A204.1 (cell line): ENCODE measurements around the gene PMVK.
"Not testable (repeated sequence)": the region's sequence is repeated elsewhere in the genome, so short reads cannot be mapped to it uniquely, and the experiment has no call there.

Experiments used
- FAIRE-seq: peaks from 2 replicates; lab custom pipeline; 2012; peaks lifted over from hg19 to GRCh38; lab: Jason Lieb, UNC

PMVK gene

GRCh38 chr1:154912755-154913154 lies 23.8 kb downstream of the PMVK start:
- FAIRE-seq = no peak

- no peak for FAIRE-seq
Observed at GRCh38 chr1:154911691-154912550, 24.6 kb downstream of the PMVK start.

- no peak for FAIRE-seq
Observed at GRCh38 chr1:154910851-154911250, 25.7 kb downstream of the PMVK start.

GRCh38 chr1:154908937-154909336 lies 27.6 kb downstream of the PMVK start:
- FAIRE-seq = no peak

DNA sequence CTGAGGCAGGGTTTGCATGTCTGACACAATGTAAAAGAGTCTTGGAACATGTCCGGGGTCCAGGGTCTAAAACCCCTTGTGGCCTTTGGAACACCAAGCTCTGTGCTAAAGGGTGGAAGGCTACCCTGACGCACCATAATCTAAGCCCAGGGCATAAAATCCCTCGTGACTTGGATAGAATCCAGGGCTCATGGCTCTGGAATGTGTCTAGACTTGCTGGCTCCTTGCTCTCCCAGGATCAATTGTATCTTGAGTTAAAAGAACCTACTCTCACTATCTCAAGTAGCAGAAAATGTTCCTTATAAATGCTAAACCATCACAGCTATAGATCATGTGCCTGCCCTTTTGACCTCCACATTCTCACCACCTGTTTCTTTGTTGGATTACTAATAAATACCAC lies 28.4 kb downstream of the PMVK start:
- FAIRE-seq = not testable (repeated sequence)

DNA sequence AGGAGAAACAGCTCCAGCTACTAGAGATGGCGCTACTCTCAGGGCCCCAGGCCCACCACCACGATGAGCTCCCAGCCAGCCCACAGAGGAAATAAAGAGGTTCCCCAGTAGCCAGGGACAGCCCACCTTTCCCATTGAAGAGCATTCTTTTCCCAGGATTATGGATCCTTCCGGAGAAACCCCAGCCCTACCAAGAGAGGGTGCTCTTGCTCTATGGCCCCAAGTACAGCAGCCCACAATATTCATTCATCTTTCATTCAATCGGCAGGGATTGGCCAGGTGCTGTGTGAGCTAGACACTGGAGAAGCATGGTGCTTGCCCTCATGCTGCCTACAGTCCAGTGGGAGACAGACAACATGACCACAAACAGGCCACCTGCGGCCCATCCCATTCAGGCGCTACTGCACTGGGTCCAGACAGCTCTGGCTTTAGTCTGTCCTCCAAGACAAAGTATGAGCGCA lies 29.9 kb downstream of the PMVK start:
- no peak for FAIRE-seq

DNA sequence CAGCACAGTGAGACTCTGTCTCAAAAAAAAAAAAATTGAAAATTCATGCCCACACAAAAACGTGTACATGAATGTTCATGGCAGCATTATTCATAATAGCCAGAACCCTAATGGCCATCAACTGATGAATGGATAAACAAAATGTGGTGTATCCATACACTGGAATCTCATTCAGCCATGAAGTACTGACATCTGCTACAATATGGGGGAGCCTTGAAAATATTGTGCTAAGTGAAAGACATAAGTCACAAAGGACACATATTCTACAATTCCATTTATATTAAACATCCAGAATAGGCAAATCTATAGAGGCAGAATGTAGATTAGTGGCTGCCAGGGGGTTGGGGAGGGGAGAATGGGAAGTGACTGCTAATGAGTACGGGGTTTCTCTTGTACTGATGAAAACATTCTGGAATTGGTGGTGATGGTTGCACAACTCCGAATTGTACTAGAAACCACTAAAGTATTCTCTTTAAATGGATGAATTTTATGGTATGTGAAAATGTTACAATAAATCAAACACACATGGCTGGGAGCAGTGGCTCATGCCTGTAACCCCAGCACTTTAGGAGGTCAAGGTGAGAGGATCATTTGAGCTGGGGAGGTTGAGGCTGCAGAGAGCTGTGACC lies 33.5 kb downstream of the PMVK start:
- FAIRE-seq = no peak

- no peak for FAIRE-seq
Observed at GRCh38 chr1:154901591-154901990, 34.9 kb downstream of the PMVK start.

DNA sequence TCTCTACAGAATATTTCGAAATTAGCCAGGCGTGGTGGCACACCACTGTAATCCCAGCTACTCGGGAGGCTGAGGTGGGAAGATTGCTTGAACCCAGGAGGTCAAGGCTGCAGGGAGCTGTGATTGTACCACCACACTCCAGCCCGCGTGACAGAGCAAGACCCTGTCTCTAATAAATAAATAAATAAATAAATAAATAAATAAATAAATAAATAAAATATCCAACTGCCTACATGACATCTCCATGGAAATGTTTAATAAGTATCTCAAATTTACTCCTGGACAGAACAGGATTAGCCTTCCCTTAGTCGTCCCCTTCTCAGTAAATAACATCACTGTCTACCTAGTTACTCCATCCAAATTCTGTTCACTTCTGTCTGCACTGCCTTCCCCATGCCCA lies 37.5 kb downstream of the PMVK start:
- no peak for FAIRE-seq

DNA sequence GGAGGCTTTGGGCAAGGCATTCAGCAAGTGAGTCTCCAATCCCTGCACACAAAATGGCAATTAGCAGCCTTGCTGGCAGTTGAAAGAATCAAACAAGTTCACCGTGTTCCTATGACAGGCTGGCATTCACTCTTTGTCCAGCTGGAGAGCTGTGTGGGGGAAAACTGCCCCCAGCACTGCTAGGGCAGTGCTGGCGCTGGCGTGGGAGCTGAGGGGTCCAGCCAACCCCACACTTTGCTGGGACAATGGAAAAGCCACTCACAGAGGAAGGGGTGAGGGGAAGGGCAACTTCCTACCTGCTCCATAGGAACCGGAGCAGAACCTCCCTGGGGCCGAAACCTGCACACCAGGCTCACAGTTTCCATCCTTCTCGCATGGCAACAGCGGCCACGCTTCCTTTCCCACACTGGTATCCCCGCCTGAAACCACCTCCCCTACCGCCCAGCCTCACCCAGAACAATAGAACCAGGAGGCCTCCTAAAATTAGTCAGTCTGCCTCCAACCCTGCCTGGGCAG lies 39.7 kb downstream of the PMVK start:
- no peak for FAIRE-seq

- no peak for FAIRE-seq
Observed at GRCh38 chr1:154895798-154896197, 40.7 kb downstream of the PMVK start.

DNA sequence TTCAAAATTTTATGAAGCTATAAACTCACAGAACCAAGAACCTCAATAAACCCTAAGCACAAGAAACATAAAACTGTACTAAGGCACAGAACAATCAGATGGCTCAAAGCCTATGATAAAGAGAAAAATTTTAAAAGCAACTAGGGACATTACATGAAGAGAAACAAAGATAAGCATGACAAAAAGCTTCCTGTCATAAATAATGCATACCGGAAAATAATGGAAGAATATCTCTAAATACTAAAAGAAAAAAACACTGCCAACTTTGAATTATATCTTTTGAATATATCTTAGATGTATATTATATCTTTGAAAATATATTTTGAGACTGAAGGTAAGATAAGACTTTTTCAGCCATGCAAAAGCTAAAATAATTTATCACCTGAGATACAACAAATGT lies 45.1 kb downstream of the PMVK start:
- FAIRE-seq = no peak

- FAIRE-seq = no peak
Observed at GRCh38 chr1:154888757-154889156, 47.8 kb downstream of the PMVK start.

DNA sequence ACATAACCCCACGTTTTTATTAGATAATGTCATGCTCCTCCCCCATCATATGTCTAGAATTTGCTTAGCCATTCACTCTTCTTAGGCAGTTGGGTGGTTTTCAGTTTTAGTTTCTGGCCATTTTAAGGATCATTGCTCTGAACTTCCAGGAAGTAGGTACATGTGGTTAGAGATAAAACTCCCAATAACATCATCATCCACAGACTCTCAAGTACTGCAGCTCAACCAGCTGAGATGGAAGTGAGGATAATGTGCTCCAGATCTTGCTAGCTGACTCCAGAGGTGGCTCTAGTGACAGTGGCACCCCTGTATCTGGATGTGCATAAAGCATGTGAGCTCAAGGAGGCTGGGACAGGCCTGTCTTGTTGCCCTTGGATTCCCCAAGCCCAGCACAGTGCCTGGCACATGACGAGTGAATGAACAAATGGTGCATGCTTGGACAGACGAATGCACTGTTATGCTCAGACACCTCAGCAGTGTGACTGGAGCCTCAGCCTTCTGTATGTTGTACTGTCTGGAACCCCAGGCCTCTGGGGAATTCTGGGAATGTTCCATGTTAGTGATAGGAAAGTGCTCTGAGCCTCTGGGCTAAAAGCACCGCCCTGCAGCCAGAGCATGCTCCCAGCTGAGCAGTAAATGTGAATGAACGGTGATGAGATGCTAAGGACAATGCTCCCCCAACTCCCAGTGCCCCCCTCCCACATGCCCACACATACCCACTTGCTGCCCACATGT lies 50.1 kb downstream of the PMVK start:
- no peak for FAIRE-seq

DNA sequence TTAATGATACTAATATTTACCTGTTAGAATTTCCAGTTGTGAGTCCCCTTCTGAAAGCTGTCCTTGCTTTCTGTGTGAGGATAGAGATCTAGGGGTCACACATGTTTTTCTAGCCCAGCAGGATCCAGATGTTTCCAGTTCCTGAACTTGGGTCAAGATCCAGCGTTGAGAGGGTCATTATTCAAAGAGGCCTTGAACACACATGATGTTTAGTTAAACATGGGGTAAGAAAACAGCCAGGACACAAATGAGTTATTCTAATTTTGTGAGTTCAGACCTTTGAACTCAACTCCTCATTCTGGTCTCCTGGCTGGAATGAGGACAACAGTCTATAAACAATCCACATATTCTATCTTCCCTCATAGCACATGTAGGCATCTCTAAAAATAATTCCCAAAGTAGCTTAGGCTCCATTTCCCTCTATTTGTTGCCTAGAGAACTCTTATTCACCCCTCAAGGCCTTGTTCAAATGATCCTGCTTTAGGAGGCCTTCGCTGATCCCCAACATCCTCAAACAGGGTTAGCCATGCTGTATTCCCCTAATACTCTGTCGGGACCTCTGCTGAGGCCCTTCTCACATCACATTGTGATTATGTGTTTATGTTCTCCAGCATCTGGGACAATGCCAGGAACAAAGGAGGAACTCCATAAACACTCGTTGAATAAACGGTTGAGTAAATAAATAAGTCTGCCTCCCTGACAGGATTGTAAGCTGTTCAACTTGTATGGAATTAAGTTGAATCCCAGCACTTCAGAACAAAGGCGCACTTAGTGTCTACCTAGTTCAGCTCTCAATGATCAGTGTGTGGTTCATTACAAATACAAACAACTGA lies 51.4 kb downstream of the PMVK start:
- no peak for FAIRE-seq

DNA sequence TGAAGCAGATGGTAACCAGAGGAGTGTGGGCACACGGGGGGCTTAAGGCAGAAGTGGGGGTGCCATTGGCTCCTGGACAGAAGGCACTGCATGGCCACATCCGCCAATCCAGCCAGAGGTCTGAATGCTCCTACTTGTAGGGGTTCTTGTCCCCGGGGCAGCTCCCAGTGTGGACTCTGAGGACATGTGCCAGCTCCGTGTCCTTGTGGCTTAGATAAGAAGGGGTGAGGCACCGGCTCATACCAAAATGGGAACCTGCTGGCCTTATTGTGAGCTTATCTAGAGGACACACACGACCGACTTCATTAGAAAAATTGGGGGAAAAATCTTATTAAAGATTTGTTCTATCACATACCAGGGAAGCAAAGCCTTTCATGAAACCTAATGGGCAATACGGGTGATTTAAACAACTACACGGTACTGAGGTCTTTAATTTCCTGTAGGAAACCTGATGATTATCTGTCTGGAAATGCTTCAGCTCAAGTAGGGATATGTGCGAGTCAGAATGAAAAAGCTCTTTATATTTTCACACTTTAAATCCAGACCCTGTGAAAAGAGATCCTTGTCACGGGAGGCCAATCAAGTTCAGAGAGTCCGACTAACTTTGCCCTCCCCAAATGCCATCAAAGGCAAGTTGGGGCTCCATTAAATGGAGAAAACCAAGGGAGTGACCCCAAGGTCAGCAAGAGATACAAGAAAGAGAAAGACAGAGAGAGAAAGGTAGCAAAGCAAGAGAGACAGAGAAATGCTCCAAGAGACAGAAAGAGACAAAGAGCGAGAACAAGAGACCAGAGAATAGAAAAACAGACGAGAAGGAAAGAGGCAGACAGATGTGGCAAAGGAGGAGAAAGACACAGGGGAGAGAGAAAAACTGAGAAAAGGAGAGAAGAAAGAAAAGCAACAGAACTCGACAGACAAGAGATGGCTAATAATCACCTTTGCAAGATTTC lies 52.3 kb downstream of the PMVK start:
- no peak for FAIRE-seq

- no peak for FAIRE-seq
Observed at GRCh38 chr1:154881820-154882535, 54.5 kb downstream of the PMVK start.

- FAIRE-seq = no peak
Observed at GRCh38 chr1:154880671-154881070, 55.8 kb downstream of the PMVK start.

- no peak for FAIRE-seq
Observed at GRCh38 chr1:154879038-154879421, 57.5 kb downstream of the PMVK start.

DNA sequence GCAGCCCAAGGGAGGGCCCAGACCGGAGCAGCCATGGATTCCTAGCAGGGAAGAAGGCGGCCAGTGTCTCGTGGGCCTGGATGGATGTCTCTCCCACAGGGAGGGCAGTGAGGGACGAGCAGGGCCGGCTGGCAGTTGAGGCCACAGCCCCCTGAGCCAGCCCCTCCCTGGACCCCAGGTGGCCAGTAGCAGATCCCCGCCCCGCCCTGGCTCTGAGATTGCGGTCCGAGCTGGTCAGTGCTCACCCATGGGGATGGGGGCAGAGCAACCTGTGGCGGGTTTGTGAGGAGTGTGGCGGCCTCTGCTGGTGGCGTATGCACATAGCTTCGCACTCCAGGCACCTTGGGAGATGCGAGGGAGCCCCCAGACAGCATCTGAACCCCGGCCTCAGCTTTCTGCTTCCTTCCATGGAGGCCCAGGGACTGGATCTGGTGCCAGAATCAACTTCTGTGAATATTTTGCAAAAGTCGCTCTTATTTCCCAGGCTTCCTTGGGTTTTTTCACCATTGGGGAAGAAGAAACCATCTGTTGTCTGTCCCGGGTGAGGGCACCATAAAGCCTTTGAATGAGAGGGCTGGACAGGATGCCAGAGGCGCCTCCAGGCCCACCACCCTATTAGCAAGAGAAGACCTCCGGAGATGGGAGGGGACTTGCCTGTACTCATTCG lies 58.0 kb downstream of the PMVK start:
- no peak for FAIRE-seq
